ENCODE results near the gene AASS.

Gene AASS

DNA sequence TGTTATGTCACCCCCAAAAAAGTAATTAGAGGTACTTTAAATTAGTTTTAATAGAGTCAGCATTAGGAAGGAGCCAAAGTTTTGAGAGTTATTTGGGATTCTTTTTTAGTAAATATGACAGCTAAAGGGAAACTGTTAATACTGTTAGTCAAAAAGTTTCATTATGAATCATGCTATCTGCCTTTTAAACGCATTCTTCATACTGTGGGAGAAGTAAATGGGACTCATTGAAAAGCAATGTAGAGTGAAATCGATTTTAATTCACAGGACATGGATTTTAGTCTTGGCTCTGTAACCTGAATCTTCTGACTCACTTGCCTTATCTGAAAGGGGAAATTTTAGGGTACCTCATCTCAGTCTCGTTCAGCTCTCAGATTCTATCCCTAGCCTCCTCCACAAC lies 105.1 kb downstream of the AASS start:
- peak; percentile 8 for DNase-seq (ENCODE audit: low read depth)

DNA sequence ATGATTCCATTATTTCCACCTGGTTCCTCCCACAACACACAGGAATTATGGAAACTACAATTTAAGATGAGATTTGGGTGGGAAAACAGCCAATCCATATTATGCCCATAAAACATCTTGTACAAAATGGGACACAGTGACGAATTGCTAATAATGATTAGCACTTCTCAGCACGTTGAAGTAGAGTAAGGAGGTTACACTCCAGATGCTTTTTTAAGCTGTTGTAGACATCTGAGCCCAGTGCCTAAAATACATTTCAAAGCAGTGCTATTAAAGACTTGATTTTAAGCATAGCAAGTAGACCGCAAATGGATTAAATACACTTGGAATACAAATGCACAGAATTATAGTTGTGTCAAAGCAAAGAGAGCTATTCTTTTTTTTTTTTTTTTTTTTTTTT lies 105.9 kb downstream of the AASS start:
- no peak for DNase-seq (ENCODE audit: low read depth)

DNA sequence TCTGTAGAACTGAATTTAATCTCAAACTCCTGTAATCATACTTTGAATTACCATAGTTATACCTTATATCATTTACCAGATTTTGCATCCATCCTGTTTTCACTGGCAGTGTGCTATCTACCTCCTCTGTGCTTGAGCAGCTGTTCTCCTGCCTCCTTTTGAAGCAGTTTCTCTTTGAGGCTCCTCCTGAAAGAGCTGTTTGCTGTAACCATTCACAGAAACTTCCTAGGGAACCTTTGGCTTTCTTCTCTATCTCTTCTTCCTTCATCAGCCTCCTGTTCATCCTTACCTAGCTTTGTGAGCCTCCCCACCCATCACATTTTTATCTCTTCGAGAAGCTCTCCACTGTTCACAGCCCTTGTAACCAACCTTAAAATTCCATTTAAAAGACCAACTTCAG lies 108.2 kb downstream of the AASS start:
- no peak for DNase-seq (ENCODE audit: low read depth)

DNA sequence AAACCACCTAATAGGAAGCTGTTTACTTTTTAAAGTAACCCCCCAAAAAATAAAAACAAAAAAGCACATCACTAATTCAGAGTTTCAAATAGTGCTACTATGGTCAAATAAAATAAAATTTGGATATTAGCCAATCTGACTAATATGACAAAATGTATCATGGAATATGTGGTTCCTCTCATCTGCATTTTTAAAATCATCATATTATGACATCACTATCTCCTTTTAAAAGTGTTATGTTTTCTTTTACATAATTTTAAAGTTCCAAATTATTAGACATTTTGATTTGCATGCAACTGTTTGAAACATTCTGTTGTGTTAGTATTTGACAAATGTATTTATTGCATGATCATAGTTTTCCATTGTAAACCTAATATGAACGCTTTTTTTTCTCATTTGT lies 110.4 kb downstream of the AASS start:
- no peak for DNase-seq (ENCODE audit: low read depth)

DNA sequence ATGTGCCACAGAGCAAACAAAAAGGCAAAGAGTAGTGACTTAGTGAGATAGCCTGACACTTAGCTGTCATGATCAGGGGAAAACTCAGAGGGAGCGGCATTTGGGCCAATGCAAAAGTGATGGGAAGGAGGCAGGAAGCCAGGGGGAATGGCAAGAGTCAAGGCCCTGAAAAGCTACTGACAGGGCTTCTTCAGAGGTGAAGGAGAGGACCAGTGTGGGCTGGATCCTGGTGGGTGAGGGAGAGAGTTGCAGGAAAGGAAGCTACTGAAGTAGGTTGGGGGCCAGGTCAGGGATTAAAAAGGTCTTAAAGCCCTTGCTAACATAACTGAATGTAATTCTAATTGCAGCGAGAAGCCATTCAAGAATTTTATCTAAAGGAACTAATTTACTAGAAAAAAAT lies 117.0 kb downstream of the AASS start:
- no peak for DNase-seq (ENCODE audit: low read depth)
